GM23338 (cell line): ENCODE measurements around the gene STK11IP. TPM values are rescaled to one million over a fixed set of nuclear protein-coding genes. Genes with fewer than 3 reads are reported as not detected.

Source experiments
- ATAC-seq: fragments of 200-7000 bp; cut with Tn5 transposase; 3 replicates; pipeline ENCODE4 v1.9.1; 2020
- DNase-seq: peaks from one replicate; pipeline ENCODE4 v3.0.0-alpha.2; 2015; ENCODE audit warnings: low spot score
- H2AFZ ChIP-seq: fragments of 200-600 bp; sonication (generic); 2 replicates; pipeline ENCODE4 v1.8.0; 2016; ENCODE audit warnings: antibody characterized with exemption, mild to moderate bottlenecking, moderate library complexity
- H3F3A ChIP-seq: fragments of 200-600 bp; sonication (generic); replicated peaks from 2 replicates; pipeline ENCODE4 v1.8.0; 2017; ENCODE audit warnings: antibody characterized with exemption, mixed run types, low read depth
- H3K27ac ChIP-seq: fragments of 200-600 bp; sonication (generic); 2 replicates; pipeline ENCODE4 v1.6.1; 2016; ENCODE audit warnings: low read depth
- H3K27me3 ChIP-seq: fragments of 200-600 bp; sonication (generic); 2 replicates; pipeline ENCODE4 v1.8.0; 2016; ENCODE audit warnings: mild to moderate bottlenecking, mixed run types, moderate library complexity; ENCODE audit not compliant: insufficient read depth
- H3K36me3 ChIP-seq: fragments of 200-600 bp; sonication (generic); 2 replicates; pipeline ENCODE4 v1.8.0; 2016; ENCODE audit warnings: mild to moderate bottlenecking; ENCODE audit not compliant: insufficient read depth
- H3K4me1 ChIP-seq: fragments of 200-600 bp; sonication (generic); 2 replicates; pipeline ENCODE4 v1.8.0; 2016; ENCODE audit warnings: mild to moderate bottlenecking, moderate library complexity; ENCODE audit not compliant: insufficient read depth
- H3K4me2 ChIP-seq: fragments of 200-600 bp; sonication (generic); 2 replicates; pipeline ENCODE4 v1.7.1; 2017; ENCODE audit warnings: mixed run types
- H3K4me3 ChIP-seq: fragments of 200-600 bp; sonication (generic); 2 replicates; pipeline ENCODE4 v1.6.1; 2016; ENCODE audit warnings: mixed run types
- H3K79me2 ChIP-seq: fragments of 200-600 bp; sonication (generic); replicated peaks from 2 replicates; pipeline ENCODE4 v1.8.0; 2017; ENCODE audit warnings: mild to moderate bottlenecking; ENCODE audit not compliant: insufficient read depth
- H3K9me2 ChIP-seq: fragments of 200-600 bp; sonication (generic); 2 replicates; pipeline ENCODE4 v1.8.0; 2017; ENCODE audit not compliant: insufficient read depth
- H4K20me1 ChIP-seq: fragments of 200-600 bp; sonication (generic); replicated peaks from 2 replicates; pipeline ENCODE4 v1.8.0; 2017; ENCODE audit warnings: mild to moderate bottlenecking; ENCODE audit not compliant: insufficient read depth
- H3K27ac Mint-ChIP-seq: 2 replicates; pipeline ENCODE4 v1.8.0; 2020; ENCODE audit warnings: inconsistent platforms, mild to moderate bottlenecking, moderate library complexity, mixed read lengths
- H3K27me3 Mint-ChIP-seq: 3 replicates; pipeline ENCODE4 v1.8.0; 2022; ENCODE audit warnings: low read depth, mild to moderate bottlenecking, moderate library complexity, mixed read lengths, inconsistent platforms; ENCODE audit not compliant: insufficient read depth, poor library complexity
- H3K36me3 Mint-ChIP-seq: 3 replicates; pipeline ENCODE4 v1.8.0; 2021; ENCODE audit warnings: low read depth, mild to moderate bottlenecking, inconsistent platforms, moderate library complexity, mixed read lengths
- H3K4me1 Mint-ChIP-seq: 3 replicates; pipeline ENCODE4 v1.8.0; 2020; ENCODE audit warnings: mild to moderate bottlenecking, inconsistent platforms, mixed read lengths
- H3K4me3 Mint-ChIP-seq: 3 replicates; pipeline ENCODE4 v1.8.0; 2021; ENCODE audit warnings: moderate library complexity, mild to moderate bottlenecking, inconsistent platforms, mixed read lengths
- H3K9me3 Mint-ChIP-seq: 3 replicates; pipeline ENCODE4 v1.8.0; 2020; ENCODE audit warnings: moderate library complexity, mild to moderate bottlenecking, inconsistent platforms, mixed read lengths
- CREB1 ChIP-seq: fragments of 250-450 bp; sonication (Bioruptor Pico); IDR thresholded peaks from 2 replicates; pipeline ENCODE4 v1.5.0; 2020; ENCODE audit warnings: low read depth, mild to moderate bottlenecking, moderate library complexity
- NANOG ChIP-seq: IDR thresholded peaks from 2 replicates; pipeline ENCODE4 v1.6.1; 2016; ENCODE audit warnings: antibody characterized with exemption, borderline replicate concordance
- STAT1 ChIP-seq: IDR thresholded peaks from one replicate; pipeline ENCODE4 v1.6.1; 2016; ENCODE audit warnings: antibody characterized with exemption; ENCODE audit not compliant: unreplicated experiment
- polyA plus RNA-seq: library from polyadenylated mRNA; unstranded; fragments of >200 nt; fragmentation: Nextera tagmentation; extraction: Ambion mirVana; gene quantifications from 2 replicates; pipeline ENCODE4 v1.2.1, GENCODE V29; 2016
- total RNA-seq: library from RNA; depleted of rRNA; stranded (reverse); fragments of >200 nt; shearing (Covaris generic); gene quantifications from 2 replicates; pipeline ENCODE4 v1.2.3, GENCODE V29; 2014
- TF ChIP-seq, protein P1 (sequence below): fragments of 250-450 bp; sonication (Bioruptor Pico); IDR thresholded peaks from 2 replicates; pipeline ENCODE4 v1.5.0; 2020; ENCODE audit warnings: mild to moderate bottlenecking, moderate library complexity
- TF ChIP-seq, protein P2 (sequence below): IDR thresholded peaks from 2 replicates; pipeline ENCODE4 v1.6.1; 2016; ENCODE audit warnings: antibody characterized with exemption
- TF ChIP-seq, protein P3 (sequence below), 2 experiments: fragments of 200-600 bp in 1 of 2; sonication (generic) in 1 of 2; conservative IDR thresholded peaks; 2 replicates each; pipeline versions ENCODE4 v1.5.1 to v1.6.1; 2016 to 2017; ENCODE audit warnings: antibody characterized with exemption in 2 of 2, low read depth in 2 of 2, mild to moderate bottlenecking in 2 of 2, moderate library complexity in 1 of 2

Gene STK11IP
- total and polyA plus RNA-seq, 2 experiments from 2014 or later: 16.6 to 28.1 TPM

DNA sequence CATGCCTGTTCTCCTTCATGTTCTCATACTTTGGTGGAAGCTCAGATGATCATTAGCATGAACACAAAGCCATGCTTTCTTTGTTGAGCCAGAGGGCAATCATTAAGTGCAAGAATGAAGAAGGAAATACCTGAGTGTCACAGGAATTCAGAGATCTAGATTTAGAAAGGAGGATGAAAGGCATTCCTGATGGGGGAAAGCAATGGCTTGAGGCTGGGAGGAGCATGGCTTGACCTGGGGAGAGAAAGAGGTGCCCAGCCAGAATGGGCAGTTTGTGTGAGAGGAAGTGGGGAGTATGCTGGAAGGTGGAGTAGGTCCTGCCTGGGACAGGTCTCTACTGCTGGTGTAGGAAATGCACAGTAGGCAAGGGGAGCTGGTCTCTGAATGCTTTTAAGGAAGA is 64.9 kb downstream of the STK11IP start:
- DNase-seq (peak; percentile 78), ATAC-seq (peak; percentile 77)
- no peak overlapping the region for H2AFZ ChIP-seq
- H3K9me3 Mint-ChIP-seq: peaks cover 19% of the 10 kb centered on the region
- no peak overlapping the region for H3K4me3 ChIP-seq
- H3K9me2 ChIP-seq: no peaks in the 10 kb centered on the region
- no peaks in the 10 kb centered on the region for H3K27me3 ChIP-seq
- peak overlapping the region; percentile 65; the same call in 1 of the 2 replicates for H3K27ac ChIP-seq
- no peaks in the 10 kb centered on the region for H4K20me1 ChIP-seq
- no peak overlapping the region for H3K27ac Mint-ChIP-seq
- H3K79me2 ChIP-seq: no peaks in the 10 kb centered on the region
- H3K4me2 ChIP-seq: no peak overlapping the region
- peaks cover 16% of the 10 kb centered on the region for H3K36me3 Mint-ChIP-seq
- H3K4me1 ChIP-seq: no peaks in the 10 kb centered on the region
- H3K4me3 Mint-ChIP-seq: no peak overlapping the region; the same call in 2 of the 3 replicates
- H3K27me3 Mint-ChIP-seq: peaks cover 9% of the 10 kb centered on the region
- no peaks in the 10 kb centered on the region for H3F3A ChIP-seq
- H3K36me3 ChIP-seq: peaks cover 3% of the 10 kb centered on the region; the same call in 1 of the 2 replicates
- peaks cover 15% of the 10 kb centered on the region for H3K4me1 Mint-ChIP-seq
- peak; percentile 40; the same call in 1 of the 2 replicates for TF ChIP-seq NANOG
- TF ChIP-seq, protein P1, sequence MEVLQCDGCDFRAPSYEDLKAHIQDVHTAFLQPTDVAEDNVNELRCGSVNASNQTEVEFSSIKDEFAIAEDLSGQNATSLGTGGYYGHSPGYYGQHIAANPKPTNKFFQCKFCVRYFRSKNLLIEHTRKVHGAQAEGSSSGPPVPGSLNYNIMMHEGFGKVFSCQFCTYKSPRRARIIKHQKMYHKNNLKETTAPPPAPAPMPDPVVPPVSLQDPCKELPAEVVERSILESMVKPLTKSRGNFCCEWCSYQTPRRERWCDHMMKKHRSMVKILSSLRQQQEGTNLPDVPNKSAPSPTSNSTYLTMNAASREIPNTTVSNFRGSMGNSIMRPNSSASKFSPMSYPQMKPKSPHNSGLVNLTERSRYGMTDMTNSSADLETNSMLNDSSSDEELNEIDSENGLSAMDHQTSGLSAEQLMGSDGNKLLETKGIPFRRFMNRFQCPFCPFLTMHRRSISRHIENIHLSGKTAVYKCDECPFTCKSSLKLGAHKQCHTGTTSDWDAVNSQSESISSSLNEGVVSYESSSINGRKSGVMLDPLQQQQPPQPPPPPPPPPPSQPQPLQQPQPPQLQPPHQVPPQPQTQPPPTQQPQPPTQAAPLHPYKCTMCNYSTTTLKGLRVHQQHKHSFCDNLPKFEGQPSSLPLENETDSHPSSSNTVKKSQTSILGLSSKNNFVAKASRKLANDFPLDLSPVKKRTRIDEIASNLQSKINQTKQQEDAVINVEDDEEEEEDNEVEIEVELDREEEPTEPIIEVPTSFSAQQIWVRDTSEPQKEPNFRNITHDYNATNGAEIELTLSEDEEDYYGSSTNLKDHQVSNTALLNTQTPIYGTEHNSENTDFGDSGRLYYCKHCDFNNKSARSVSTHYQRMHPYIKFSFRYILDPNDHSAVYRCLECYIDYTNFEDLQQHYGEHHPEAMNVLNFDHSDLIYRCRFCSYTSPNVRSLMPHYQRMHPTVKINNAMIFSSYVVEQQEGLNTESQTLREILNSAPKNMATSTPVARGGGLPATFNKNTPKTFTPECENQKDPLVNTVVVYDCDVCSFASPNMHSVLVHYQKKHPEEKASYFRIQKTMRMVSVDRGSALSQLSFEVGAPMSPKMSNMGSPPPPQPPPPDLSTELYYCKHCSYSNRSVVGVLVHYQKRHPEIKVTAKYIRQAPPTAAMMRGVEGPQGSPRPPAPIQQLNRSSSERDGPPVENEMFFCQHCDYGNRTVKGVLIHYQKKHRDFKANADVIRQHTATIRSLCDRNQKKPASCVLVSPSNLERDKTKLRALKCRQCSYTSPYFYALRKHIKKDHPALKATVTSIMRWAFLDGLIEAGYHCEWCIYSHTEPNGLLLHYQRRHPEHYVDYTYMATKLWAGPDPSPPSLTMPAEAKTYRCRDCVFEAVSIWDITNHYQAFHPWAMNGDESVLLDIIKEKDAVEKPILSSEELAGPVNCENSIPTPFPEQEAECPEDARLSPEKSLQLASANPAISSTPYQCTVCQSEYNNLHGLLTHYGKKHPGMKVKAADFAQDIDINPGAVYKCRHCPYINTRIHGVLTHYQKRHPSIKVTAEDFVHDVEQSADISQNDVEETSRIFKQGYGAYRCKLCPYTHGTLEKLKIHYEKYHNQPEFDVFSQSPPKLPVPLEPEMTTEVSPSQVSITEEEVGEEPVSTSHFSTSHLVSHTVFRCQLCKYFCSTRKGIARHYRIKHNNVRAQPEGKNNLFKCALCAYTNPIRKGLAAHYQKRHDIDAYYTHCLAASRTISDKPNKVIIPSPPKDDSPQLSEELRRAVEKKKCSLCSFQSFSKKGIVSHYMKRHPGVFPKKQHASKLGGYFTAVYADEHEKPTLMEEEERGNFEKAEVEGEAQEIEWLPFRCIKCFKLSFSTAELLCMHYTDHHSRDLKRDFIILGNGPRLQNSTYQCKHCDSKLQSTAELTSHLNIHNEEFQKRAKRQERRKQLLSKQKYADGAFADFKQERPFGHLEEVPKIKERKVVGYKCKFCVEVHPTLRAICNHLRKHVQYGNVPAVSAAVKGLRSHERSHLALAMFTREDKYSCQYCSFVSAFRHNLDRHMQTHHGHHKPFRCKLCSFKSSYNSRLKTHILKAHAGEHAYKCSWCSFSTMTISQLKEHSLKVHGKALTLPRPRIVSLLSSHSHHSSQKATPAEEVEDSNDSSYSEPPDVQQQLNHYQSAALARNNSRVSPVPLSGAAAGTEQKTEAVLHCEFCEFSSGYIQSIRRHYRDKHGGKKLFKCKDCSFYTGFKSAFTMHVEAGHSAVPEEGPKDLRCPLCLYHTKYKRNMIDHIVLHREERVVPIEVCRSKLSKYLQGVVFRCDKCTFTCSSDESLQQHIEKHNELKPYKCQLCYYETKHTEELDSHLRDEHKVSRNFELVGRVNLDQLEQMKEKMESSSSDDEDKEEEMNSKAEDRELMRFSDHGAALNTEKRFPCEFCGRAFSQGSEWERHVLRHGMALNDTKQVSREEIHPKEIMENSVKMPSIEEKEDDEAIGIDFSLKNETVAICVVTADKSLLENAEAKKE: peak; percentile 44; the same call in 1 of the 2 replicates
- TF ChIP-seq, protein P2, sequence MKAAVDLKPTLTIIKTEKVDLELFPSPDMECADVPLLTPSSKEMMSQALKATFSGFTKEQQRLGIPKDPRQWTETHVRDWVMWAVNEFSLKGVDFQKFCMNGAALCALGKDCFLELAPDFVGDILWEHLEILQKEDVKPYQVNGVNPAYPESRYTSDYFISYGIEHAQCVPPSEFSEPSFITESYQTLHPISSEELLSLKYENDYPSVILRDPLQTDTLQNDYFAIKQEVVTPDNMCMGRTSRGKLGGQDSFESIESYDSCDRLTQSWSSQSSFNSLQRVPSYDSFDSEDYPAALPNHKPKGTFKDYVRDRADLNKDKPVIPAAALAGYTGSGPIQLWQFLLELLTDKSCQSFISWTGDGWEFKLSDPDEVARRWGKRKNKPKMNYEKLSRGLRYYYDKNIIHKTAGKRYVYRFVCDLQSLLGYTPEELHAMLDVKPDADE: no peak
- TF ChIP-seq, protein P3, sequence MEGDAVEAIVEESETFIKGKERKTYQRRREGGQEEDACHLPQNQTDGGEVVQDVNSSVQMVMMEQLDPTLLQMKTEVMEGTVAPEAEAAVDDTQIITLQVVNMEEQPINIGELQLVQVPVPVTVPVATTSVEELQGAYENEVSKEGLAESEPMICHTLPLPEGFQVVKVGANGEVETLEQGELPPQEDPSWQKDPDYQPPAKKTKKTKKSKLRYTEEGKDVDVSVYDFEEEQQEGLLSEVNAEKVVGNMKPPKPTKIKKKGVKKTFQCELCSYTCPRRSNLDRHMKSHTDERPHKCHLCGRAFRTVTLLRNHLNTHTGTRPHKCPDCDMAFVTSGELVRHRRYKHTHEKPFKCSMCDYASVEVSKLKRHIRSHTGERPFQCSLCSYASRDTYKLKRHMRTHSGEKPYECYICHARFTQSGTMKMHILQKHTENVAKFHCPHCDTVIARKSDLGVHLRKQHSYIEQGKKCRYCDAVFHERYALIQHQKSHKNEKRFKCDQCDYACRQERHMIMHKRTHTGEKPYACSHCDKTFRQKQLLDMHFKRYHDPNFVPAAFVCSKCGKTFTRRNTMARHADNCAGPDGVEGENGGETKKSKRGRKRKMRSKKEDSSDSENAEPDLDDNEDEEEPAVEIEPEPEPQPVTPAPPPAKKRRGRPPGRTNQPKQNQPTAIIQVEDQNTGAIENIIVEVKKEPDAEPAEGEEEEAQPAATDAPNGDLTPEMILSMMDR (conservative IDR thresholded peaks at IDR 0.05; ENCODE audit: low read depth in 2 of 2): no peak
- TF ChIP-seq STAT1: no peak
- TF ChIP-seq CREB1 (CRISPR knock-in tag): no peak
